ENCODE measurements around the gene RAB3IL1.

Gene RAB3IL1

GRCh38 chr11:61905801-61906521 lies 11.4 kb downstream of the RAB3IL1 start:
- ChIA-PET CTCF (interaction anchor here (11.7 to 28.6 kb wide), 3 partner anchors 30 to 177 kb away, joined by 175 to 380 read pairs (median 344); partner anchors contain the start of gene BEST1), POLR2A (no interaction called here)
- peaks cover 0 to 18% (median 9%) of the 10 kb centered on the region in 4 experiments for H3K4me1 ChIP-seq (ENCODE audit: control extremely low read depth in 1 of 4, control insufficient read depth in 4 of 4, insufficient read depth in 4 of 4, low read length in 3 of 4)
- no peaks in the 10 kb centered on the region for H3K9me3 ChIP-seq (ENCODE audit: control extremely low read depth in 1 of 5, control insufficient read depth in 4 of 5, insufficient read depth in 2 of 5, low read depth in 1 of 5, low read length in 4 of 5)
- DNase-seq, result no peak
- peaks cover 0 to 2% (median 0%) of the 10 kb centered on the region in 5 experiments for H3K27me3 ChIP-seq (replicated peaks in 2 of 5; ENCODE audit: control insufficient read depth in 4 of 5, insufficient read depth in 5 of 5, low read length in 4 of 5)
- no peak overlapping the region for H3K4me3 ChIP-seq (ENCODE audit: control insufficient read depth in 1 of 7, extremely low read depth in 1 of 7, insufficient read depth in 4 of 7, low read depth in 2 of 7, low read length in 6 of 7)
- 92% methylated on average over 10 of the region's 14 CpGs for WGBS (ENCODE audit: insufficient coverage)
- H3K36me3 ChIP-seq (ENCODE audit: control insufficient read depth in 4 of 4, insufficient read depth in 4 of 4, low read length in 3 of 4), result no peaks in the 10 kb centered on the region
- no peak overlapping the region for H3K27ac ChIP-seq (ENCODE audit: insufficient read depth in 1 of 2, low read depth in 1 of 2, low read length in 2 of 2, poor library complexity in 1 of 2, severe bottlenecking in 2 of 2)

DNA sequence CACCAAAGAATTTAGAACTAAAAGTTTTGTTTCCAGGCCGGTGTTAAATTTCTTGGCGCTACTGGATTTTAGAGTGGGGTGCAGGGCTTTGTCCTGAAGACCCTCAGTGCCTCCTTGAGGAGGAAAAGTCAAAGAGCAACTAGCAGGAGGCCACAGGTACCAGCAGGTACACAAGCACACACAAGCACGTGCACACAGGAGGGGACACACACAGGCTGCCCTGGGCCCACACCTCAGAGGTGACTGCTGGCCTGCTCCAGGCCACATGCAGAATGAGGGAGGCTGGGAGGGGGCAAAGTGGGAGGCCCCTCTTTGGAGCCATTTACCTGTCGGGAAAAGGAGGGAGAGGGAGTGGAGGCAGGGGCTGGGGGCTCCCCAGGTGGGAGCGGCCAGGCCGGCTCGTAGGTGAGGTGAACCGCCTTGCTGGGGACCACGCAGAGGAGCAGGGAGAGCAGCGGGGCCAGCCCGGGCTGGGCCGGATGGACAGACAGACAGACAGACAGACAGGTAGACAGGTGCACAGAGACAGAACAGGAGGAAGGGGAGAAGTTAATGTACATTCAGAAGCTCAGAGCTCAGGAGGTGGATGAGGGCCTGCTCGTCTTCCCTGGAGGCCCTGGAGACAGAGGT lies 12.2 kb downstream of the RAB3IL1 start:
- WGBS (ENCODE audit: insufficient coverage), result 100% methylated on average over 12 of the region's 13 CpGs
- H3K4me3 ChIP-seq (ENCODE audit: control insufficient read depth in 1 of 7, extremely low read depth in 1 of 7, insufficient read depth in 4 of 7, low read depth in 2 of 7, low read length in 6 of 7), result no peak overlapping the region
- CTCF ChIA-PET, result interaction anchor here (0.9 to 28.6 kb wide), 9 partner anchors 8 to 201 kb away, joined by 3 to 380 read pairs (median 5); partner anchors contain the start of genes BEST1 and RAB3IL1
- POLR2A ChIA-PET, result no interaction called here
- peaks cover 0 to 14% (median 8%) of the 10 kb centered on the region in 4 experiments for H3K4me1 ChIP-seq (ENCODE audit: control extremely low read depth in 1 of 4, control insufficient read depth in 4 of 4, insufficient read depth in 4 of 4, low read length in 3 of 4)
- no peaks in the 10 kb centered on the region for H3K36me3 ChIP-seq (ENCODE audit: control insufficient read depth in 4 of 4, insufficient read depth in 4 of 4, low read length in 3 of 4)
- DNase-seq, result no peak
- H3K27ac ChIP-seq (ENCODE audit: insufficient read depth in 1 of 2, low read depth in 1 of 2, low read length in 2 of 2, poor library complexity in 1 of 2, severe bottlenecking in 2 of 2), result no peak overlapping the region
- peaks cover 0 to 2% (median 0%) of the 10 kb centered on the region in 5 experiments for H3K27me3 ChIP-seq (replicated peaks in 2 of 5; ENCODE audit: control insufficient read depth in 4 of 5, insufficient read depth in 5 of 5, low read length in 4 of 5)
- H3K9me3 ChIP-seq (ENCODE audit: control extremely low read depth in 1 of 5, control insufficient read depth in 4 of 5, insufficient read depth in 2 of 5, low read depth in 1 of 5, low read length in 4 of 5), result no peaks in the 10 kb centered on the region

GRCh38 chr11:61904539-61905048 lies 12.8 kb downstream of the RAB3IL1 start:
- Histone ChIP-seq H3K4me3 (ENCODE audit: control insufficient read depth in 1 of 7, extremely low read depth in 1 of 7, insufficient read depth in 4 of 7, low read depth in 2 of 7, low read length in 6 of 7) (peak overlapping the region in 4 of 7 experiments; percentile 46 to 76 (median 58)), H3K4me1 (ENCODE audit: control extremely low read depth in 1 of 4, control insufficient read depth in 4 of 4, insufficient read depth in 4 of 4, low read length in 3 of 4) (peaks cover 0 to 14% (median 8%) of the 10 kb centered on the region in 4 experiments), H3K36me3 (ENCODE audit: control insufficient read depth in 4 of 4, insufficient read depth in 4 of 4, low read length in 3 of 4) (no peaks in the 10 kb centered on the region), H3K27me3 (replicated peaks in 2 of 5; ENCODE audit: control insufficient read depth in 4 of 5, insufficient read depth in 5 of 5, low read length in 4 of 5) (peaks cover 0 to 2% (median 0%) of the 10 kb centered on the region in 5 experiments), H3K9me3 (ENCODE audit: control extremely low read depth in 1 of 5, control insufficient read depth in 4 of 5, insufficient read depth in 2 of 5, low read depth in 1 of 5, low read length in 4 of 5) (no peaks in the 10 kb centered on the region), H3K27ac (ENCODE audit: insufficient read depth in 1 of 2, low read depth in 1 of 2, low read length in 2 of 2, poor library complexity in 1 of 2, severe bottlenecking in 2 of 2) (no peak overlapping the region)
- 69% methylated on average over 17 of the region's 19 CpGs for WGBS (ENCODE audit: insufficient coverage)
- ChIA-PET POLR2A (no interaction called here), CTCF (interaction anchor here (0.8 to 28.6 kb wide), 12 partner anchors 9 to 202 kb away, joined by 3 to 380 read pairs (median 4); partner anchors contain the start of genes BEST1 and RAB3IL1)
- peak; percentile 24 to 56 (median 45) for DNase-seq

- Histone ChIP-seq H3K9me3 (ENCODE audit: control extremely low read depth in 1 of 5, control insufficient read depth in 4 of 5, insufficient read depth in 2 of 5, low read depth in 1 of 5, low read length in 4 of 5) (no peaks in the 10 kb centered on the region), H3K27me3 (replicated peaks in 2 of 5; ENCODE audit: control insufficient read depth in 4 of 5, insufficient read depth in 5 of 5, low read length in 4 of 5) (peaks cover 0 to 2% (median 0%) of the 10 kb centered on the region in 5 experiments), H3K4me3 (ENCODE audit: control insufficient read depth in 1 of 7, extremely low read depth in 1 of 7, insufficient read depth in 4 of 7, low read depth in 2 of 7, low read length in 6 of 7) (peak overlapping the region in 4 of 7 experiments; percentile 46 to 76 (median 58)), H3K4me1 (ENCODE audit: control extremely low read depth in 1 of 4, control insufficient read depth in 4 of 4, insufficient read depth in 4 of 4, low read length in 3 of 4) (peaks cover 0 to 12% (median 7%) of the 10 kb centered on the region in 4 experiments), H3K27ac (ENCODE audit: insufficient read depth in 1 of 2, low read depth in 1 of 2, low read length in 2 of 2, poor library complexity in 1 of 2, severe bottlenecking in 2 of 2) (no peak overlapping the region), H3K36me3 (ENCODE audit: control insufficient read depth in 4 of 4, insufficient read depth in 4 of 4, low read length in 3 of 4) (no peaks in the 10 kb centered on the region)
- 98% methylated on average over 3 of the region's 3 CpGs for WGBS (ENCODE audit: insufficient coverage)
- POLR2A ChIA-PET, result no interaction called here
- CTCF ChIA-PET, result interaction anchor here (0.8 to 28.6 kb wide), 14 partner anchors 9 to 204 kb away, joined by 3 to 380 read pairs (median 4); partner anchors contain the start of genes BEST1 and RAB3IL1
- DNase-seq, result no peak
Measured at GRCh38 chr11:61903845-61904244, 13.5 kb downstream of the RAB3IL1 start.

GRCh38 chr11:61902313-61902712 lies 15.1 kb downstream of the RAB3IL1 start:
- WGBS (ENCODE audit: insufficient coverage), result 100% methylated on average over 2 of the region's 11 CpGs
- no peak for DNase-seq
- POLR2A ChIA-PET, result no interaction called here

DNA sequence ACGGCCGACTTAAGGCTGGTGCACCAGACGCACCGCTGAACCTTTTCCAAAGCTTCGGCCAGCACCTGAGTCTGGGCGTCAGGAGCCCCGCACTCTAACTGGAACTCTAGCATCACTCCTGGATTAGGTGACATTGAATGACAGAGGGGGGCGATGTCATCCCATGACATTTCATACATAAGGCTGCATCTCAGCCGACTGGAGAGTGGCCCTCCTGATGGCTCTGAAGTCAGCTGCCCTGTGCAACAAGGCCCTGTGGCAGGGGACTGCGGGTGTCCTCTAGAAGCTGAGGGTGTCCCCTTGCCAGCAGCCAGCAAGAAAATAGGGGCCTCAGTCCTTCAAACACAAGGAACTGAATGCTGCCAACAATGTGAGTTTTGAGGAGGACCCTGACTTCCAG lies 16.0 kb downstream of the RAB3IL1 start:
- H3K4me3 ChIP-seq (ENCODE audit: control insufficient read depth in 1 of 7, extremely low read depth in 1 of 7, insufficient read depth in 4 of 7, low read depth in 2 of 7, low read length in 6 of 7), result no peak overlapping the region
- WGBS (ENCODE audit: insufficient coverage), result 100% methylated on average over 8 of the region's 10 CpGs
- no peak for DNase-seq
- POLR2A ChIA-PET, result no interaction called here
- peaks cover 0 to 2% (median 0%) of the 10 kb centered on the region in 5 experiments for H3K27me3 ChIP-seq (replicated peaks in 2 of 5; ENCODE audit: control insufficient read depth in 4 of 5, insufficient read depth in 5 of 5, low read length in 4 of 5)
- no peak overlapping the region for H3K27ac ChIP-seq (ENCODE audit: insufficient read depth in 1 of 2, low read depth in 1 of 2, low read length in 2 of 2, poor library complexity in 1 of 2, severe bottlenecking in 2 of 2)
- CTCF ChIA-PET, result interaction anchor here (0.9 to 28.6 kb wide), 11 partner anchors 8 to 205 kb away, joined by 3 to 380 read pairs (median 5); partner anchors contain the start of gene BEST1
- no peaks in the 10 kb centered on the region for H3K36me3 ChIP-seq (ENCODE audit: control insufficient read depth in 4 of 4, insufficient read depth in 4 of 4, low read length in 3 of 4)
- H3K9me3 ChIP-seq (ENCODE audit: control extremely low read depth in 1 of 5, control insufficient read depth in 4 of 5, insufficient read depth in 2 of 5, low read depth in 1 of 5, low read length in 4 of 5), result no peaks in the 10 kb centered on the region
- peaks cover 0 to 11% (median 4%) of the 10 kb centered on the region in 4 experiments for H3K4me1 ChIP-seq (ENCODE audit: control extremely low read depth in 1 of 4, control insufficient read depth in 4 of 4, insufficient read depth in 4 of 4, low read length in 3 of 4)

More at GRCh38 chr11:61902313-61902712, 15.1 kb downstream of the RAB3IL1 start:
- peaks cover 0 to 2% (median 0%) of the 10 kb centered on the region in 5 experiments for H3K27me3 ChIP-seq (replicated peaks in 2 of 5; ENCODE audit: control insufficient read depth in 4 of 5, insufficient read depth in 5 of 5, low read length in 4 of 5)
- H3K4me3 ChIP-seq (ENCODE audit: control insufficient read depth in 1 of 7, extremely low read depth in 1 of 7, insufficient read depth in 4 of 7, low read depth in 2 of 7, low read length in 6 of 7), result no peak overlapping the region
- no peaks in the 10 kb centered on the region for H3K9me3 ChIP-seq (ENCODE audit: control extremely low read depth in 1 of 5, control insufficient read depth in 4 of 5, insufficient read depth in 2 of 5, low read depth in 1 of 5, low read length in 4 of 5)
- no peak overlapping the region for H3K27ac ChIP-seq (ENCODE audit: insufficient read depth in 1 of 2, low read depth in 1 of 2, low read length in 2 of 2, poor library complexity in 1 of 2, severe bottlenecking in 2 of 2)
- CTCF ChIA-PET, result interaction anchor here (0.9 to 28.6 kb wide), 10 partner anchors 9 to 204 kb away, joined by 3 to 380 read pairs (median 4); partner anchors contain the start of gene BEST1
- peaks cover 0 to 11% (median 4%) of the 10 kb centered on the region in 4 experiments for H3K4me1 ChIP-seq (ENCODE audit: control extremely low read depth in 1 of 4, control insufficient read depth in 4 of 4, insufficient read depth in 4 of 4, low read length in 3 of 4)
- H3K36me3 ChIP-seq (ENCODE audit: control insufficient read depth in 4 of 4, insufficient read depth in 4 of 4, low read length in 3 of 4), result no peaks in the 10 kb centered on the region
